HepG2 (cell line): ENCODE measurements around the gene ZDHHC7.

ENCODE experiments used
- BRF2 ChIP-seq: sonication (generic); formaldehyde crosslinking; IDR thresholded peaks from 2 replicates; pipeline ENCODE4 v1.8.1; 2022; ENCODE audit warnings: mild to moderate bottlenecking, missing genetic modification reagents
- EEA1 ChIP-seq: sonication (generic); formaldehyde crosslinking; IDR thresholded peaks from 2 replicates; pipeline ENCODE4 v1.5.1; 2020; ENCODE audit warnings: mild to moderate bottlenecking, missing genetic modification reagents, borderline replicate concordance
- EHMT2 ChIP-seq: fragments of 200-600 bp; sonication (generic); IDR thresholded peaks from 2 replicates; pipeline ENCODE4 v1.7.0; 2017; ENCODE audit warnings: antibody characterized with exemption, low read depth, low read length, borderline replicate concordance
- EZH2 ChIP-seq: conservative IDR thresholded peaks from 2 replicates; pipeline ENCODE4 v1.6.1; 2012; ENCODE audit warnings: mild to moderate bottlenecking, low read depth, low read length, moderate library complexity
- HIVEP1 ChIP-seq: sonication (generic); formaldehyde crosslinking; IDR thresholded peaks from 2 replicates; pipeline ENCODE4 v1.4.0; 2020; ENCODE audit warnings: mild to moderate bottlenecking, missing genetic modification reagents
- HNF4A ChIP-seq: sonication (generic); formaldehyde crosslinking; IDR thresholded peaks from 2 replicates; pipeline ENCODE4 v1.4.0; 2020; ENCODE audit warnings: missing genetic modification reagents
- MAFF ChIP-seq: IDR thresholded peaks from 2 replicates; pipeline ENCODE4 v1.6.1; 2011; ENCODE audit warnings: low read depth, low read length, improper control_type of control experiment
- NCOA2 ChIP-seq: sonication (generic); formaldehyde crosslinking; IDR thresholded peaks from 2 replicates; pipeline ENCODE4 v1.8.0; 2022; ENCODE audit warnings: inconsistent platforms
- SIN3A ChIP-seq: IDR thresholded peaks from 2 replicates; pipeline ENCODE4 v1.6.1; 2011; ENCODE audit warnings: low read depth, mild to moderate bottlenecking, control low read depth, low read length, borderline replicate concordance
- TCF7 ChIP-seq: sonication (generic); IDR thresholded peaks from 2 replicates; pipeline ENCODE4 v1.6.1; 2016; ENCODE audit warnings: antibody characterized with exemption, low read depth
- ZBTB42 ChIP-seq: sonication (generic); formaldehyde crosslinking; IDR thresholded peaks from 2 replicates; pipeline ENCODE4 v1.5.0; 2020; ENCODE audit warnings: mild to moderate bottlenecking, missing genetic modification reagents
- ZNF766 ChIP-seq: sonication (generic); formaldehyde crosslinking; IDR thresholded peaks from 2 replicates; pipeline ENCODE4 v1.5.0; 2020; ENCODE audit warnings: missing genetic modification reagents, borderline replicate concordance
- ZNF777 ChIP-seq: sonication (generic); formaldehyde crosslinking; IDR thresholded peaks from 2 replicates; pipeline ENCODE4 v1.4.0; 2020; ENCODE audit warnings: missing genetic modification reagents
- ZZZ3 ChIP-seq: sonication (generic); formaldehyde crosslinking; IDR thresholded peaks from 2 replicates; pipeline ENCODE4 v1.4.0; 2020; ENCODE audit warnings: missing genetic modification reagents, mild to moderate bottlenecking, borderline replicate concordance

GRCh38 chr16:84985079-84986065 lies 26.0 kb downstream of the ZDHHC7 start:
- no peak for TF ChIP-seq SIN3A
- TF ChIP-seq ZBTB42 (CRISPR knock-in tag), result no peak
- no peak for TF ChIP-seq MAFF
- TF ChIP-seq HNF4A (CRISPR knock-in tag), result no peak
- TF ChIP-seq TCF7, result no peak
- TF ChIP-seq ZNF777 (CRISPR knock-in tag), result no peak
- TF ChIP-seq EHMT2, result no peak
- no peak for TF ChIP-seq EEA1 (CRISPR knock-in tag)
- TF ChIP-seq EZH2, result no peak
- no peak for TF ChIP-seq ZZZ3 (CRISPR knock-in tag)
- TF ChIP-seq NCOA2 (CRISPR knock-in tag), result no peak
- TF ChIP-seq HIVEP1 (CRISPR knock-in tag), result no peak
- no peak for TF ChIP-seq BRF2 (CRISPR knock-in tag)
- no peak for TF ChIP-seq ZNF766 (CRISPR knock-in tag)
